Measurements from ENCODE around the gene ACAA2. TPM values are rescaled to one million over a fixed set of nuclear protein-coding genes. Genes with fewer than 3 reads are reported as not detected.

Gene ACAA2
- total RNA-seq, 1 experiment from 2014 or later: 18.2 TPM

GRCh38 chr18:49859021-49859359 lies 45.7 kb upstream of the ACAA2 start:
- TF ChIP-seq POLR2AphosphoS5 (IDR thresholded peaks at IDR 0.05; ENCODE audit: low read depth, low read length) (no peak), SRF (IDR thresholded peaks at IDR 0.05; ENCODE audit: low read depth) (no peak), FOSL1 (IDR thresholded peaks at IDR 0.05; ENCODE audit: low read depth) (no peak), CEBPB (IDR thresholded peaks at IDR 0.05; ENCODE audit: low read depth) (no peak), CBX3 (IDR thresholded peaks at IDR 0.05; ENCODE audit: low read depth) (no peak), ZBTB33 (IDR thresholded peaks at IDR 0.05; ENCODE audit: extremely low read depth, insufficient replicate concordance, low read length) (no peak), ELF1 (IDR thresholded peaks at IDR 0.05; ENCODE audit: borderline replicate concordance, low read depth) (no peak), YY1 (IDR thresholded peaks at IDR 0.05; ENCODE audit: extremely low read depth, insufficient replicate concordance, low read depth, low read length) (no peak), EZH2 (IDR thresholded peaks at IDR 0.05) (no peak), SIN3A (IDR thresholded peaks at IDR 0.05; ENCODE audit: low read depth) (no peak)
- no peak overlapping the region for H3K4me3 ChIP-seq (replicated peaks in 1 of 2; ENCODE audit: low read depth in 1 of 2, low read length in 2 of 2)
- CTCF ChIA-PET: interaction anchor here (0.7 to 4.9 kb wide), 24 partner anchors 8 to 621 kb away, joined by 3 to 106 read pairs (median 5); partner anchors contain the start of gene C18orf32
- no peak for DNase-seq (ENCODE audit: low read depth, low spot score)
- no peak overlapping the region for H2AFZ ChIP-seq (ENCODE audit: low read depth, low read length, poor library complexity, severe bottlenecking)
- H3K9ac ChIP-seq (ENCODE audit: low read length): 0 out of 2 replicates have a peak overlapping the region, but pooled peaks have one; percentile 7
- no peaks in the 10 kb centered on the region for H3K27me3 ChIP-seq (ENCODE audit: insufficient read depth, low read length)
- peak overlapping the region; percentile 74 for H3K4me2 ChIP-seq (ENCODE audit: low read length)
- H3K79me2 ChIP-seq (ENCODE audit: insufficient read depth, low read length): no peaks in the 10 kb centered on the region
- no peaks in the 10 kb centered on the region for H4K20me1 ChIP-seq (ENCODE audit: insufficient read depth)
- intact Hi-C loops (cut with micrococcal nuclease): loop anchor here (10.0 kb wide), 1 partner anchor 204 kb away; no protein-coding TSS in a partner anchor
- ATAC-seq: peak; percentile 52
- no peaks in the 10 kb centered on the region for H3K9me2 ChIP-seq (ENCODE audit: insufficient read depth)
- H3K36me3 ChIP-seq (ENCODE audit: control insufficient read depth in 1 of 2, insufficient read depth in 2 of 2, low read length in 2 of 2): no peaks in the 10 kb centered on the region
- H3K9me3 ChIP-seq (ENCODE audit: control insufficient read depth in 1 of 2, insufficient read depth in 1 of 2, low read depth in 1 of 2, low read length in 2 of 2): no peaks in the 10 kb centered on the region
- H3K27ac ChIP-seq (ENCODE audit: low read depth, low read length): peak overlapping the region; percentile 56; the same call in 1 of the 2 replicates
- peaks cover 11 to 30% of the 10 kb centered on the region in 2 experiments; a peak in 3 of 4 replicates for H3K4me1 ChIP-seq (ENCODE audit: control insufficient read depth in 1 of 2, insufficient read depth in 2 of 2, low read length in 2 of 2)
- POLR2A ChIA-PET: interaction anchor here (1.2 to 1.9 kb wide), 3 partner anchors 9 to 372 kb away, joined by 4 to 11 read pairs (median 8); partner anchors contain the start of gene C18orf32
- no TSS peak for BruUV-seq (replicated peaks)
- RAD21 ChIA-PET (ENCODE audit: low non-redundant PET in 1 of 2, low total read pairs in 2 of 2, uncharacterized antibody in 2 of 2, unreplicated experiment in 2 of 2): interaction anchor here (0.9 to 2.1 kb wide), 5 partner anchors 9 to 348 kb away, joined by 3 to 14 read pairs (median 6); no protein-coding TSS in a partner anchor
